ENCODE data around the gene TSPAN16.

DNA sequence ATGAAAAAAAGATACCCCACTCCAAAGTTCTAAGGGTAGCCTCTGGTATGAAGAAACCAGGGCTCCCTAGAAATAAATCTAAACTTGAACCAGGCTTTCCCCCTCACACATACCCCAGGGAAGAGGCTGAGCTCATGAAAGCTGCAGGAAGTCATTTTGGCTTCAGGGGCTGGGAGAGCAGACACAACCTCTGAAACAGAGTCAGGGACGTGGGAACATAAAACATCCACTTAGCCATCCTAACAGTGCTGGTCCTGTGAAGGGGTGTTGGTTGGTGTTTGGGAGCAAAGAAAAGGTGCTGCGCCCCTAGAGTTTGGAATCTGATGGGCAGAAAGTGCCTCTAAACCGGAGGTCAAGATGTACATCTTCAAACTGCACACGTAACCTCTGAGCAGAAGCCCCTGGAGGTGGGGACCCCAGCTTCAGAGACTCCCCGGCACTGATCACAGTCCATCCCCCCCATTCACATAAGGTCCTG lies 27.7 kb downstream of the TSPAN16 start:
- TF ChIP-seq, protein P1, sequence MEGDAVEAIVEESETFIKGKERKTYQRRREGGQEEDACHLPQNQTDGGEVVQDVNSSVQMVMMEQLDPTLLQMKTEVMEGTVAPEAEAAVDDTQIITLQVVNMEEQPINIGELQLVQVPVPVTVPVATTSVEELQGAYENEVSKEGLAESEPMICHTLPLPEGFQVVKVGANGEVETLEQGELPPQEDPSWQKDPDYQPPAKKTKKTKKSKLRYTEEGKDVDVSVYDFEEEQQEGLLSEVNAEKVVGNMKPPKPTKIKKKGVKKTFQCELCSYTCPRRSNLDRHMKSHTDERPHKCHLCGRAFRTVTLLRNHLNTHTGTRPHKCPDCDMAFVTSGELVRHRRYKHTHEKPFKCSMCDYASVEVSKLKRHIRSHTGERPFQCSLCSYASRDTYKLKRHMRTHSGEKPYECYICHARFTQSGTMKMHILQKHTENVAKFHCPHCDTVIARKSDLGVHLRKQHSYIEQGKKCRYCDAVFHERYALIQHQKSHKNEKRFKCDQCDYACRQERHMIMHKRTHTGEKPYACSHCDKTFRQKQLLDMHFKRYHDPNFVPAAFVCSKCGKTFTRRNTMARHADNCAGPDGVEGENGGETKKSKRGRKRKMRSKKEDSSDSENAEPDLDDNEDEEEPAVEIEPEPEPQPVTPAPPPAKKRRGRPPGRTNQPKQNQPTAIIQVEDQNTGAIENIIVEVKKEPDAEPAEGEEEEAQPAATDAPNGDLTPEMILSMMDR (IDR thresholded peaks at IDR 0.05; ENCODE audit: low read depth, low read length, poor library complexity, severe bottlenecking): no peak
- TF ChIP-seq EZH2phosphoT487 (IDR thresholded peaks at IDR 0.05; ENCODE audit: borderline replicate concordance, low read length): no peak
